H1 (cell line): ENCODE data around the gene CD81. TPM values are rescaled to one million over a fixed set of nuclear protein-coding genes. Genes with fewer than 3 reads are reported as not detected.

Source experiments
- CTCF ChIA-PET: fragments of 300-600 bp; sonication (Branson Sonifier 250); formaldehyde crosslinking; loops from one replicate; lab custom pipeline; 2021; ENCODE audit not compliant: partially characterized antibody; lab: Charles Lee
- POLR2A ChIA-PET: fragments of 300-600 bp; sonication (Branson Sonifier 250); formaldehyde crosslinking; loops from one replicate; lab custom pipeline; 2021; ENCODE audit warnings: inconsistent platforms; ENCODE audit not compliant: partially characterized antibody; lab: Charles Lee
- DNase-seq, 2 experiments: peaks; one replicate each; pipeline versions ENCODE4 v3.0.0 to v3.0.0-alpha.2; 2010 to 2022; ENCODE audit warnings: low spot score in 2 of 2, low read depth in 1 of 2, mixed read lengths in 1 of 2
- FAIRE-seq: peaks from 2 replicates; lab custom pipeline; 2011; peaks lifted over from hg19 to GRCh38; lab: Jason Lieb, UNC
- H2AFZ ChIP-seq: 2 replicates; pipeline ENCODE4 v1.8.1; 2012; ENCODE audit warnings: low read length, inconsistent platforms
- H2AK5ac ChIP-seq: 2 replicates; pipeline ENCODE4 v1.6.1; 2013; ENCODE audit warnings: low read depth, low read length
- H2BK120ac ChIP-seq: replicated peaks from 2 replicates; pipeline ENCODE3; 2013; ENCODE audit warnings: low read depth, low read length, inconsistent platforms
- H2BK12ac ChIP-seq: 2 replicates; pipeline ENCODE4 v1.6.1; 2013; ENCODE audit warnings: low read depth, low read length
- H2BK15ac ChIP-seq: 2 replicates; pipeline ENCODE4 v1.6.1; 2013; ENCODE audit warnings: low read length
- H2BK20ac ChIP-seq: 2 replicates; pipeline ENCODE4 v1.6.1; 2013; ENCODE audit warnings: low read length
- H2BK5ac ChIP-seq: 2 replicates; pipeline ENCODE4 v1.6.1; 2013; ENCODE audit warnings: low read depth, low read length
- H3K14ac ChIP-seq: 2 replicates; pipeline ENCODE4 v1.6.1; 2013; ENCODE audit warnings: inconsistent platforms; ENCODE audit not compliant: insufficient read length
- H3K18ac ChIP-seq: 2 replicates; pipeline ENCODE4 v1.6.1; 2013; ENCODE audit warnings: low read length; ENCODE audit errors: extremely low read depth
- H3K23ac ChIP-seq: 2 replicates; pipeline ENCODE4 v1.6.1; 2013; ENCODE audit warnings: inconsistent platforms; ENCODE audit not compliant: insufficient read length
- H3K23me2 ChIP-seq: 2 replicates; pipeline ENCODE4 v1.6.1; 2013; ENCODE audit warnings: low read depth, low read length
- H3K27ac ChIP-seq: 2 replicates; pipeline ENCODE4 v1.6.1; 2011; ENCODE audit warnings: low read depth, low read length, inconsistent platforms
- H3K27me3 ChIP-seq, 4 experiments: replicated peaks in 1 of 4; 1 replicate in 1 of 4; 2 replicates in 3 of 4; pipeline versions ENCODE4 v1.6.1 to v1.8.1; 2011 to 2013; ENCODE audit warnings: low read length in 3 of 4, mild to moderate bottlenecking in 3 of 4, inconsistent platforms in 2 of 4, mixed read lengths in 2 of 4, moderate library complexity in 1 of 4; ENCODE audit not compliant: control insufficient read depth in 3 of 4, insufficient read depth in 3 of 4; ENCODE audit errors: extremely low read depth in 1 of 4
- H3K36me3 ChIP-seq, 4 experiments: 2 replicates each; pipeline versions ENCODE4 v1.6.1 to v1.8.1; 2011 to 2013; ENCODE audit warnings: mild to moderate bottlenecking in 4 of 4, low read length in 3 of 4, moderate library complexity in 2 of 4, control low read depth in 1 of 4, inconsistent platforms in 1 of 4; ENCODE audit not compliant: insufficient read depth in 4 of 4, control insufficient read depth in 2 of 4
- H3K4ac ChIP-seq: replicated peaks from 2 replicates; pipeline ENCODE3; 2013; ENCODE audit warnings: low read length, low read depth, mixed read lengths, inconsistent platforms; ENCODE audit not compliant: insufficient read length
- H3K4me1 ChIP-seq, 4 experiments: replicated peaks in 1 of 4; 1 replicate in 1 of 4; 2 replicates in 3 of 4; pipeline versions ENCODE4 v1.6.1 to v1.8.1; 2011 to 2013; ENCODE audit warnings: low read length in 3 of 4, inconsistent platforms in 2 of 4, mixed read lengths in 1 of 4; ENCODE audit not compliant: insufficient read depth in 4 of 4, control insufficient read depth in 3 of 4
- H3K4me2 ChIP-seq, 2 experiments: 2 replicates each; pipeline versions ENCODE4 v1.6.1 to v1.8.1; 2011 to 2013; ENCODE audit warnings: low read depth in 2 of 2, low read length in 2 of 2, control low read depth in 1 of 2, inconsistent platforms in 1 of 2, mild to moderate bottlenecking in 1 of 2; ENCODE audit not compliant: insufficient read depth in 1 of 2
- H3K4me3 ChIP-seq, 4 experiments: fragments of 200-600, 300-600 bp in 1 of 4; sonication (generic), shearing (Covaris generic), sonication (Bioruptor Twin) in 1 of 4; 2 replicates each; pipeline versions ENCODE4 v1.5.1 to v1.8.1; 2011 to 2016; ENCODE audit warnings: low read length in 4 of 4, low read depth in 3 of 4, control low read depth in 2 of 4, inconsistent platforms in 2 of 4, mild to moderate bottlenecking in 2 of 4, mixed read lengths in 1 of 4, moderate library complexity in 1 of 4; ENCODE audit not compliant: insufficient read depth in 2 of 4; ENCODE audit errors: extremely low read depth in 1 of 4
- H3K56ac ChIP-seq: replicated peaks from 2 replicates; pipeline ENCODE3; 2013; ENCODE audit warnings: low read depth, mild to moderate bottlenecking, mixed read lengths, low read length, inconsistent platforms; ENCODE audit not compliant: insufficient read length
- H3K79me1 ChIP-seq: 2 replicates; pipeline ENCODE4 v1.6.1; 2013; ENCODE audit warnings: low read depth, low read length, control low read depth
- H3K79me2 ChIP-seq, 2 experiments: 2 replicates each; pipeline versions ENCODE4 v1.6.1 to v1.8.1; 2012 to 2013; ENCODE audit warnings: low read length in 2 of 2, mild to moderate bottlenecking in 2 of 2, inconsistent platforms in 1 of 2; ENCODE audit not compliant: insufficient read depth in 2 of 2, control insufficient read depth in 1 of 2
- H3K9ac ChIP-seq, 4 experiments: replicated peaks in 1 of 4; 1 replicate in 1 of 4; 2 replicates in 3 of 4; pipeline versions ENCODE4 v1.6.1 to v1.8.1; 2011 to 2013; ENCODE audit warnings: low read depth in 3 of 4, low read length in 3 of 4, control low read depth in 2 of 4, mild to moderate bottlenecking in 2 of 4, moderate library complexity in 2 of 4, inconsistent platforms in 1 of 4; ENCODE audit errors: extremely low read depth in 1 of 4
- H3K9me3 ChIP-seq, 2 experiments: 2 replicates each; pipeline versions ENCODE4 v1.6.1 to v1.8.1; 2012 to 2013; ENCODE audit warnings: mild to moderate bottlenecking in 2 of 2, moderate library complexity in 2 of 2, control low read depth in 1 of 2, inconsistent platforms in 1 of 2, low read depth in 1 of 2, low read length in 1 of 2, mixed read lengths in 1 of 2; ENCODE audit not compliant: insufficient read depth in 2 of 2
- H4K20me1 ChIP-seq, 2 experiments: replicated peaks in 1 of 2; 2 replicates each; pipeline versions ENCODE3 to v1.8.1; 2011 to 2013; ENCODE audit warnings: inconsistent platforms in 2 of 2, low read length in 2 of 2, mild to moderate bottlenecking in 1 of 2; ENCODE audit not compliant: insufficient read depth in 2 of 2, control insufficient read depth in 1 of 2
- H4K5ac ChIP-seq: 2 replicates; pipeline ENCODE4 v1.6.1; 2013; ENCODE audit warnings: low read length, low read depth, mixed read lengths, inconsistent platforms; ENCODE audit not compliant: insufficient read length
- H4K8ac ChIP-seq: 2 replicates; pipeline ENCODE4 v1.8.0; 2013; ENCODE audit warnings: mild to moderate bottlenecking, moderate library complexity, low read length, inconsistent platforms; ENCODE audit not compliant: insufficient read depth; ENCODE audit errors: extremely low read depth
- H4K91ac ChIP-seq: replicated peaks from 2 replicates; pipeline ENCODE3; 2013; ENCODE audit warnings: low read length, mixed read lengths, inconsistent platforms; ENCODE audit not compliant: insufficient read length
- BCL11A ChIP-seq, 2 experiments: IDR thresholded peaks; one replicate each; pipeline ENCODE4 v1.6.1; 2011; ENCODE audit warnings: low read depth in 2 of 2, low read length in 2 of 2, mild to moderate bottlenecking in 2 of 2
- CREB1 ChIP-seq: IDR thresholded peaks from 2 replicates; pipeline ENCODE4 v1.6.1; 2012; ENCODE audit warnings: inconsistent platforms
- GTF2F1 ChIP-seq: IDR thresholded peaks from 2 replicates; pipeline ENCODE4 v1.6.1; 2012; ENCODE audit warnings: low read depth, low read length, improper control_type of control experiment, borderline replicate concordance
- HDAC2 ChIP-seq, 2 experiments: fragments of 300-600 bp in 1 of 2; sonication (generic) in 1 of 2; IDR thresholded peaks; 2 replicates each; pipeline ENCODE4 v1.6.1; 2011 to 2012; ENCODE audit warnings: low read depth in 2 of 2, low read length in 2 of 2, mild to moderate bottlenecking in 2 of 2, moderate library complexity in 2 of 2, borderline replicate concordance in 1 of 2, inconsistent platforms in 1 of 2
- JUN ChIP-seq: IDR thresholded peaks from 2 replicates; pipeline ENCODE4 v1.6.1; 2011; ENCODE audit warnings: low read depth, mild to moderate bottlenecking, improper control_type of control experiment, low read length
- NANOG ChIP-seq: IDR thresholded peaks from 2 replicates; pipeline ENCODE4 v1.6.1; 2011; ENCODE audit warnings: low read length, low read depth, mild to moderate bottlenecking, inconsistent platforms; ENCODE audit not compliant: insufficient read depth, poor library complexity, severe bottlenecking
- POU5F1 ChIP-seq: IDR thresholded peaks from 2 replicates; pipeline ENCODE4 v1.6.1; 2011; ENCODE audit warnings: low read depth, mild to moderate bottlenecking, low read length, moderate library complexity
- SIN3A ChIP-seq, 2 experiments: IDR thresholded peaks in 1 of 2; conservative IDR thresholded peaks in 1 of 2; 2 replicates each; pipeline ENCODE4 v1.6.1; 2011 to 2012; ENCODE audit warnings: low read length in 2 of 2, improper control_type of control experiment in 1 of 2, low read depth in 1 of 2, mild to moderate bottlenecking in 1 of 2
- SIX5 ChIP-seq: IDR thresholded peaks from 2 replicates; pipeline ENCODE4 v1.6.1; 2011; ENCODE audit warnings: mild to moderate bottlenecking, low read depth, low read length
- SP2 ChIP-seq: IDR thresholded peaks from 2 replicates; pipeline ENCODE4 v1.6.1; 2012; ENCODE audit warnings: mild to moderate bottlenecking, low read length, inconsistent platforms
- SRF ChIP-seq: IDR thresholded peaks from 2 replicates; pipeline ENCODE4 v1.6.1; 2011; ENCODE audit warnings: mild to moderate bottlenecking, low read depth, low read length, moderate library complexity
- WGBS, 2 experiments: shearing (Covaris generic) in 1 of 2; methylation state at CpG; one replicate each; pipeline versions ENCODE4 v1.1.6 to v1.1.7; 2013 to 2015; ENCODE audit warnings: low lambda C conversion rate in 2 of 2, mixed read lengths in 2 of 2, inconsistent platforms in 1 of 2, low coverage in 1 of 2, missing lambda C conversion rate in 1 of 2; ENCODE audit not compliant: insufficient replicate concordance in 2 of 2, insufficient coverage in 1 of 2, insufficient read length in 1 of 2; ENCODE audit errors: extremely low coverage in 1 of 2, missing lambda C conversion rate in 1 of 2; 5-methylcytosine and 5-hydroxymethylcytosine counted together
- polyA plus RNA-seq, 7 experiments: library from polyadenylated mRNA; depleted of rRNA in 3 of 7; stranded (reverse) in 5 of 7; unstranded in 2 of 7; fragments of >200 nt in 5 of 7; fragments of 200-250 nt in 2 of 7; gene quantifications; 1 replicate in 5 of 7; 2 replicates in 1 of 7; 4 replicates in 1 of 7; pipeline versions ENCODE4 v1.2.1 to v1.2.3, GENCODE V29; 2011 to 2013; ENCODE audit warnings: missing spikeins in 2 of 7, mixed read lengths in 2 of 7
- total RNA-seq: library from RNA; stranded (reverse); fragmentation: NEBNext Ultra II Directional; extraction: Animal tissue kit (Norgen Biotek cat#: 25700); gene quantifications from 2 replicates; pipeline ENCODE4 v1.2.1, GENCODE V29; 2021

Gene CD81
- total and polyA plus RNA-seq, 2 of the 8 experiments (the other 6 are each of a cell fraction or from before 2014, with no cell fraction given), result 238 to 309 TPM

- Histone ChIP-seq H3K27me3 (peaks cover 27 to 64% (median 51%) of the 10 kb centered on the region in 4 experiments), H3K9ac (no peak overlapping the region), H3K23ac (no peak overlapping the region), H3K18ac (no peak overlapping the region), H3K79me1 (no peaks in the 10 kb centered on the region), H3K79me2 (no peaks in the 10 kb centered on the region), H3K56ac (no peak overlapping the region), H3K9me3 (no peaks in the 10 kb centered on the region), H4K20me1 (peaks cover 2 to 3% of the 10 kb centered on the region in 2 experiments), H4K8ac (no peak overlapping the region), H4K5ac (no peak overlapping the region), H2BK15ac (no peak overlapping the region), H2AK5ac (no peak overlapping the region), H4K91ac (no peak overlapping the region), H3K27ac (no peak overlapping the region), H2AFZ (no peak overlapping the region), H3K4me3 (peak overlapping the region in 1 of 4 experiments; percentile 70; a peak in 1 of 8 replicates), H2BK12ac (no peak overlapping the region), H3K4me1 (peaks cover 0 to 3% (median 3%) of the 10 kb centered on the region in 4 experiments; a peak in 2 of 7 replicates), H2BK5ac (no peak overlapping the region), H2BK120ac (no peak overlapping the region), H3K4ac (no peak overlapping the region), H2BK20ac (no peak overlapping the region), H3K14ac (no peak overlapping the region), H3K36me3 (no peaks in the 10 kb centered on the region), H3K23me2 (peaks cover 7% of the 10 kb centered on the region; the same call in 1 of the 2 replicates), H3K4me2 (peak overlapping the region in 1 of 2 experiments; percentile 53; a peak in 1 of 4 replicates)
- ChIA-PET POLR2A (no interaction called here), CTCF (interaction anchor here (1.1 to 3.9 kb wide), 4 partner anchors 16 to 448 kb away, joined by 4 to 33 read pairs (median 4); no protein-coding TSS in a partner anchor)
- DNase-seq (no peak), FAIRE-seq (no peak)
- 78% methylated on average over 11 of the region's 11 CpGs; no CpG with 5 or more reads in 1 of the 2 experiments for WGBS, 2 experiments
- TF ChIP-seq NANOG (no peak), CREB1 (no peak), POU5F1 (no peak), JUN (no peak), SP2 (no peak), SRF (no peak), GTF2F1 (no peak), HDAC2 (IDR thresholded peaks at IDR 0.05; ENCODE audit: borderline replicate concordance in 1 of 2, low read depth in 2 of 2, low read length in 2 of 2) (no peak), SIN3A (conservative IDR thresholded peaks at IDR 0.05 in 1 of 2, IDR thresholded peaks at IDR 0.05 in 1 of 2; ENCODE audit: low read depth in 1 of 2, low read length in 2 of 2) (no peak), SIX5 (no peak), BCL11A (IDR thresholded peaks at IDR 0.05; ENCODE audit: low read depth in 2 of 2, low read length in 2 of 2) (no peak)
These were observed 66.3 kb downstream of the CD81 start for GRCh38 chr11:2443406-2443805.
